ENCODE data around the gene NOTUM. TPM values are rescaled to one million over a fixed set of nuclear protein-coding genes. Genes with fewer than 3 reads are reported as not detected.

NOTUM gene
- total RNA-seq, 1 experiment from 2014 or later = not detected

DNA sequence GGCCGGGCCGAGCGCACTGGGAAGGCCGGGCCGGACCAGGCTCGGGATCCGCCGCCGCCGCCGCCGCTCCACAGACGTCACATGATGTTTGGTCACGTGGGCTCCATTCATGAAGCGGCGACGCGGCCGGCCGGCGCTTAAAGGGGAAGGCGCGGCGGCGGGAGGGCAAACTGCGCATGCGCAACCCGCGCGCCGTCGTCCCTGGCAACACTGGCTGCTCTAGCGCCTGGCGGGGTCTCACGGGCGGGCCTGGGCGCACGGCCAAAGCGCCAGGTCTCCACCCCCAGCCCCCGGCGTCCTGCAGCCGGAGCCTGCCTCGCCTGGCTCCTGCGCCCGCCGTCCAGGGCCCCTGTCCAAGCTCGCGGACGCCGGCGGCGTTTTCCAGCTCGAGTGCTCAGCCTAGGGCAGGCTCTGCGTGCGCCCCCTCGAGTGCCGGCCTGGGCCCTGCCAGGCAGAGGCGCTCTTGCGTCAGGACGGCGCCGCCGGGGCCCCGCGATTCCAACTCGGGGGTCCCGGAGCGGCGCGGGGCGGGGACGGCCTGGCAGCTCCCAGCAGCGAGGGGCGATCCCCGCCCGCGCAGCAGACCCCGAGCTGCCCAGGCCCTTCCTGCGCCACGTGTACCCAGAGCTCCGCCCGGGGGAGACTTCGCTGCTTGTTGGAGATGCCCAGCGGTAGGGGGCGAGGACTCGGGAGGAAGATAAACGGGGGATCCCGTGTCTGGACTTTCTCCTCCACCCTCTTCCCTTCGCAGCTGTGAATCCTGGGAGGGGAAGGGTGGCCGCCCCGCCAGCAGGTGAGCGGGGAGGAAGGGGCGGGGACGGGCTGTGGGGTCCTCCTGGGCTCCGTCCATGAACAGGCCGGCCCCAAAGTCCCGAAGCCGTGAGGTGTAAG, 33.1 kb downstream of the NOTUM start, which contains the start of gene MAFG:
MAFG (minus strand) TSS at position 83 of the 891 bp plus-strand sequence. CDS start 4,550 bp downstream, outside the sequence.
- Histone ChIP-seq H3K9me3 (ENCODE audit: low read depth, low read length, poor library complexity, severe bottlenecking) (no peaks in the 10 kb centered on the region), H3K27ac (ENCODE audit: low read depth, low read length, poor library complexity, severe bottlenecking) (peak within 1 kb of the TSS; percentile 92), H3K36me3 (ENCODE audit: insufficient read depth, low read length, poor library complexity, severe bottlenecking) (peaks cover 2% of the 10 kb centered on the region), H3K4me1 (ENCODE audit: insufficient read depth, low read length, poor library complexity, severe bottlenecking) (peaks cover 37% of the 10 kb centered on the region), H3K27me3 (replicated peaks; ENCODE audit: insufficient read depth, low read depth, low read length, poor library complexity) (no peaks in the 10 kb centered on the region), H3K4me3 (ENCODE audit: low read depth, low read length, poor library complexity, severe bottlenecking) (peak within 1 kb of the TSS; percentile 94)
- no TSS peak for BruUV-seq (replicated peaks)
- POLR2A ChIA-PET (ENCODE audit: low non-redundant PET) = interaction anchor here (0.6 to 0.7 kb wide), 2 partner anchors 218 to 1025 kb away, joined by 5 to 16 read pairs; no protein-coding TSS in a partner anchor
- intact Hi-C loops (cut with micrococcal nuclease; ENCODE audit: unreplicated experiment) = no loop called here
- CTCF ChIA-PET = interaction anchor here (0.5 to 1.0 kb wide), 2 partner anchors 32 to 217 kb away, joined by 3 read pairs; no protein-coding TSS in a partner anchor
- peak; percentile 97 for DNase-seq (ENCODE audit: low spot score)
- TF ChIP-seq EZH2 (IDR thresholded peaks at IDR 0.05; ENCODE audit: borderline replicate concordance, low read depth, low read length, poor library complexity, severe bottlenecking) = no peak
- TF ChIP-seq, protein P1, sequence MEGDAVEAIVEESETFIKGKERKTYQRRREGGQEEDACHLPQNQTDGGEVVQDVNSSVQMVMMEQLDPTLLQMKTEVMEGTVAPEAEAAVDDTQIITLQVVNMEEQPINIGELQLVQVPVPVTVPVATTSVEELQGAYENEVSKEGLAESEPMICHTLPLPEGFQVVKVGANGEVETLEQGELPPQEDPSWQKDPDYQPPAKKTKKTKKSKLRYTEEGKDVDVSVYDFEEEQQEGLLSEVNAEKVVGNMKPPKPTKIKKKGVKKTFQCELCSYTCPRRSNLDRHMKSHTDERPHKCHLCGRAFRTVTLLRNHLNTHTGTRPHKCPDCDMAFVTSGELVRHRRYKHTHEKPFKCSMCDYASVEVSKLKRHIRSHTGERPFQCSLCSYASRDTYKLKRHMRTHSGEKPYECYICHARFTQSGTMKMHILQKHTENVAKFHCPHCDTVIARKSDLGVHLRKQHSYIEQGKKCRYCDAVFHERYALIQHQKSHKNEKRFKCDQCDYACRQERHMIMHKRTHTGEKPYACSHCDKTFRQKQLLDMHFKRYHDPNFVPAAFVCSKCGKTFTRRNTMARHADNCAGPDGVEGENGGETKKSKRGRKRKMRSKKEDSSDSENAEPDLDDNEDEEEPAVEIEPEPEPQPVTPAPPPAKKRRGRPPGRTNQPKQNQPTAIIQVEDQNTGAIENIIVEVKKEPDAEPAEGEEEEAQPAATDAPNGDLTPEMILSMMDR (conservative IDR thresholded peaks at IDR 0.05; ENCODE audit: low read depth, low read length) = peak; percentile 55; the same call in 1 of the 2 replicates

DNA sequence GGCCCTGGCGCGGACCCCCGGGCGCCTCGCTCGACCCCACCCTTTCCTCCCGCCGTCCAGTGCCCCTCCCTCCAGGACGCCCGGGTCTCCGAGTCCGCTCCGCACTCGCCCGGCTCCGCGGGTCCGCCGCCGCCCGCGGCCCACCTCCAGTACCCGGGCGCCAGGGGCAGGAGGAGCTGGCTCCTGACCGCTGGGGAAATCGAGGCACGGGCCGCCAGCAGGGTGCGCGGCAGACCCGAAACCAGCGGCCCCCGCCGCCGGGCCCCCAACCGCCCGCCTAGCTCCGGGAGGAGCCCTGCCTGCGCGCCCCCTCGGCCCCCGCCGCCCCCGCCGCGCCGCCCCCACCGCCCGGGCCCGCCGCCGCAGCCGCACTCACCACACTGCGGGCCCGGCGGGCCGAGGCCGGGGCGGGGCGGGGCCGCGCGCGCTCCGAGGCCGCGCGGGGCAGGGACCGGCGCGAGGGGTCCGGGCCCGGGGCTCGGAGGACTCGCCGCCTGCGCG, 33.8 kb downstream of the NOTUM start:
- TF ChIP-seq, protein P1 (conservative IDR thresholded peaks at IDR 0.05; ENCODE audit: low read depth, low read length) = no peak
- no peak for TF ChIP-seq EZH2 (IDR thresholded peaks at IDR 0.05; ENCODE audit: borderline replicate concordance, low read depth, low read length, poor library complexity, severe bottlenecking)
- DNase-seq (ENCODE audit: low spot score) = no peak
- peak overlapping the region; percentile 94 for H3K4me3 ChIP-seq (ENCODE audit: low read depth, low read length, poor library complexity, severe bottlenecking)
- BruUV-seq (replicated peaks) = no TSS peak
- intact Hi-C loops (cut with micrococcal nuclease; ENCODE audit: unreplicated experiment) = no loop called here
- peaks cover 2% of the 10 kb centered on the region for H3K36me3 ChIP-seq (ENCODE audit: insufficient read depth, low read length, poor library complexity, severe bottlenecking)
- ChIA-PET POLR2A (ENCODE audit: low non-redundant PET) (interaction anchor here (0.7 kb wide), 1 partner anchor 217 kb away, joined by 16 read pairs; no protein-coding TSS in a partner anchor), CTCF (interaction anchor here (0.5 to 1.0 kb wide), 2 partner anchors 32 to 217 kb away, joined by 3 read pairs; no protein-coding TSS in a partner anchor)
- peaks cover 38% of the 10 kb centered on the region for H3K4me1 ChIP-seq (ENCODE audit: insufficient read depth, low read length, poor library complexity, severe bottlenecking)
- H3K27ac ChIP-seq (ENCODE audit: low read depth, low read length, poor library complexity, severe bottlenecking) = peak overlapping the region; percentile 92
- no peaks in the 10 kb centered on the region for H3K9me3 ChIP-seq (ENCODE audit: low read depth, low read length, poor library complexity, severe bottlenecking)
- no peaks in the 10 kb centered on the region for H3K27me3 ChIP-seq (replicated peaks; ENCODE audit: insufficient read depth, low read depth, low read length, poor library complexity)

DNA sequence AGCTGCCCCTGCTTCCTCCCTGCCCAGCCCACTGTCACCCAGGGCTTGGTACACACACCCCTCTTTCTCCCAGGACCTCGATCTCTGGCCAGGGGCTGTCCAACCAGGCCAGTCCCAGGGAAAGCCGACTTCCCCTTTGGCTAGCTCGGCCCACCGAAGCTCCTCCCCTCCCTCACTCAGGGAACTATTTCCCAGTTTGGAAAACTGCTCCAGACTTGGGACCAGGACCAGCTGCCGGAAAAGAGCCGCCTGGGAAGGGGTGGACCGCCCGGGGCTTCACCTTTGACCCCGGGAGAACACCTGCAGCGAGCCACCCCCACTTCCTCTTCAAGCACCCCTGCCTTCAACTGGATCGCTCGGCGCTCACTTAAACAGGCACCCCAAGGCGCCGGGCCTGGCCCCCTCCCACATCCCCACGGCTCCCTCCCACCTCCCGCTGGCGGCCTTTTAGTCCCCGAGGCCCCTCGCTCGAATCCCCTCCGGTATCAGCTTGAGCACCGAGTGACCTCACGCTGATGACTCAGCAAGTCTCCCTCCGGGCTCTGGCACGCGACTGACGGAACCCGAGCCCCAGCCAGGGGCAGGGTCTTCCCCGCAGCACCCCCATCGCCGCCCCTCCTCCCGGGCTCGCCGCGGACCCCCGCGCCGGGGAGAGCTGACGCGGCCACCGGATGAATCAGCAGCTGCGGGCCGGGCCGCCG, 34.4 kb downstream of the NOTUM start:
- H3K4me3 ChIP-seq (ENCODE audit: low read depth, low read length, poor library complexity, severe bottlenecking) = peak overlapping the region; percentile 94
- TF ChIP-seq, protein P1 (conservative IDR thresholded peaks at IDR 0.05; ENCODE audit: low read depth, low read length) = no peak
- TF ChIP-seq EZH2 (IDR thresholded peaks at IDR 0.05; ENCODE audit: borderline replicate concordance, low read depth, low read length, poor library complexity, severe bottlenecking) = no peak
- no peaks in the 10 kb centered on the region for H3K27me3 ChIP-seq (replicated peaks; ENCODE audit: insufficient read depth, low read depth, low read length, poor library complexity)
- peak; percentile 68 for DNase-seq (ENCODE audit: low spot score)
- peak overlapping the region; percentile 92 for H3K27ac ChIP-seq (ENCODE audit: low read depth, low read length, poor library complexity, severe bottlenecking)
- intact Hi-C loops (cut with micrococcal nuclease; ENCODE audit: unreplicated experiment) = no loop called here
- H3K4me1 ChIP-seq (ENCODE audit: insufficient read depth, low read length, poor library complexity, severe bottlenecking) = peaks cover 38% of the 10 kb centered on the region
- no TSS peak for BruUV-seq (replicated peaks)
- POLR2A ChIA-PET (ENCODE audit: low non-redundant PET) = interaction anchor here (0.6 to 0.7 kb wide), 2 partner anchors 373 to 705 kb away, joined by 4 to 5 read pairs; no protein-coding TSS in a partner anchor
- no peaks in the 10 kb centered on the region for H3K9me3 ChIP-seq (ENCODE audit: low read depth, low read length, poor library complexity, severe bottlenecking)
- H3K36me3 ChIP-seq (ENCODE audit: insufficient read depth, low read length, poor library complexity, severe bottlenecking) = peaks cover 8% of the 10 kb centered on the region
- CTCF ChIA-PET = interaction anchor here (1.2 kb wide), 1 partner anchor 33 kb away, joined by 3 read pairs; no protein-coding TSS in a partner anchor

Data from A673 (cell line).